HepG2 (cell line): ENCODE results near the gene HOMEZ. TPM values are rescaled to one million over a fixed set of nuclear protein-coding genes. Genes with fewer than 3 reads are reported as not detected.

Source experiments
- ARID5B ChIP-seq: IDR thresholded peaks from 2 replicates; pipeline ENCODE4 v1.4.0; 2020; ENCODE audit warnings: mild to moderate bottlenecking, missing genetic modification reagents
- ATF7-NPFF ChIP-seq: sonication (generic); formaldehyde crosslinking; IDR thresholded peaks from 2 replicates; pipeline ENCODE4 v1.8.1; 2023; ENCODE audit warnings: mild to moderate bottlenecking, low read depth, missing genetic modification reagents, moderate library complexity
- CBFB ChIP-seq: sonication (generic); formaldehyde crosslinking; IDR thresholded peaks from 2 replicates; pipeline ENCODE4 v1.4.0; 2020; ENCODE audit warnings: missing genetic modification reagents
- GTF2F1 ChIP-seq: fragments of 150-350 bp; IDR thresholded peaks from 2 replicates; pipeline ENCODE4 v1.6.1; 2014; ENCODE audit warnings: low read length
- HNRNPUL1 ChIP-seq: fragments of 200-400 bp; formaldehyde crosslinking; IDR thresholded peaks from 2 replicates; pipeline ENCODE4 v1.6.1; 2017; ENCODE audit warnings: low read depth, mild to moderate bottlenecking, low read length, moderate library complexity
- NFAT5 ChIP-seq: sonication (generic); formaldehyde crosslinking; IDR thresholded peaks from 2 replicates; pipeline ENCODE4 v1.4.0; 2020; ENCODE audit warnings: missing genetic modification reagents
- PRMT3 ChIP-seq: sonication (generic); formaldehyde crosslinking; IDR thresholded peaks from 2 replicates; pipeline ENCODE4 v1.8.1; 2022; ENCODE audit warnings: low read depth, mild to moderate bottlenecking, moderate library complexity, missing genetic modification reagents, borderline replicate concordance
- RARG ChIP-seq: sonication (generic); formaldehyde crosslinking; IDR thresholded peaks from 2 replicates; pipeline ENCODE4 v1.4.0; 2020; ENCODE audit warnings: low read depth, mild to moderate bottlenecking, missing genetic modification reagents
- RFX5 ChIP-seq: IDR thresholded peaks from 2 replicates; pipeline ENCODE4 v1.6.1; 2011; ENCODE audit warnings: low read depth, low read length, improper control_type of control experiment
- STAT5B ChIP-seq: sonication (generic); formaldehyde crosslinking; IDR thresholded peaks from 2 replicates; pipeline ENCODE4 v1.4.0; 2020; ENCODE audit warnings: missing genetic modification reagents
- THAP9 ChIP-seq: sonication (generic); formaldehyde crosslinking; IDR thresholded peaks from 2 replicates; pipeline ENCODE4; 2020; ENCODE audit warnings: missing genetic modification reagents, mild to moderate bottlenecking, borderline replicate concordance
- ZFX ChIP-seq: sonication (generic); formaldehyde crosslinking; IDR thresholded peaks from 2 replicates; pipeline ENCODE4 v1.4.0; 2020; ENCODE audit warnings: mild to moderate bottlenecking, low read depth, missing genetic modification reagents, moderate library complexity
- ZNF251 ChIP-seq: sonication (generic); formaldehyde crosslinking; IDR thresholded peaks from 2 replicates; pipeline ENCODE4 v1.9.0; 2021; ENCODE audit warnings: mild to moderate bottlenecking, missing genetic modification reagents
- ZNF264 ChIP-seq: sonication (generic); formaldehyde crosslinking; IDR thresholded peaks from 2 replicates; pipeline ENCODE4 v1.4.0; 2020; ENCODE audit warnings: missing genetic modification reagents
- ZNF431 ChIP-seq: sonication (generic); formaldehyde crosslinking; IDR thresholded peaks from 2 replicates; pipeline ENCODE4 v1.9.0; 2022; ENCODE audit warnings: missing genetic modification reagents, low read depth, mild to moderate bottlenecking, borderline replicate concordance
- ZNF644 ChIP-seq: IDR thresholded peaks from 2 replicates; pipeline ENCODE4 v1.6.1; 2016; ENCODE audit warnings: low read depth
- ZSCAN9 ChIP-seq: IDR thresholded peaks from 2 replicates; pipeline ENCODE4 v1.6.1; 2016; ENCODE audit warnings: borderline replicate concordance
- polyA plus RNA-seq, 8 experiments: library from polyadenylated mRNA; depleted of rRNA in 3 of 8; stranded (reverse) in 7 of 8; unstranded in 1 of 8; fragments of >200 nt; fragmentation: Illumina TruSeq in 4 of 8; extraction: Trizol in 4 of 8; gene quantifications; 2 replicates each; pipeline versions ENCODE4 v1.2.1 to v1.2.3, GENCODE V29; 2011 to 2016; ENCODE audit warnings: low read depth in 4 of 8, missing spikeins in 1 of 8, mixed read lengths in 1 of 8; ENCODE audit not compliant: insufficient read depth in 1 of 8
- total RNA-seq, 5 experiments: library from RNA; depleted of rRNA; stranded (reverse); fragments of >200 nt; fragmentation: Illumina TruSeq; extraction: Trizol; gene quantifications; 2 replicates each; pipeline ENCODE4 v1.2.3, GENCODE V29; 2016; ENCODE audit warnings: low read depth in 1 of 5

Gene HOMEZ
- total and polyA plus RNA-seq, 2 of the 13 experiments (the other 11 are each of a cell fraction or from before 2014, with no cell fraction given) = 14.5 to 31.8 TPM

DNA sequence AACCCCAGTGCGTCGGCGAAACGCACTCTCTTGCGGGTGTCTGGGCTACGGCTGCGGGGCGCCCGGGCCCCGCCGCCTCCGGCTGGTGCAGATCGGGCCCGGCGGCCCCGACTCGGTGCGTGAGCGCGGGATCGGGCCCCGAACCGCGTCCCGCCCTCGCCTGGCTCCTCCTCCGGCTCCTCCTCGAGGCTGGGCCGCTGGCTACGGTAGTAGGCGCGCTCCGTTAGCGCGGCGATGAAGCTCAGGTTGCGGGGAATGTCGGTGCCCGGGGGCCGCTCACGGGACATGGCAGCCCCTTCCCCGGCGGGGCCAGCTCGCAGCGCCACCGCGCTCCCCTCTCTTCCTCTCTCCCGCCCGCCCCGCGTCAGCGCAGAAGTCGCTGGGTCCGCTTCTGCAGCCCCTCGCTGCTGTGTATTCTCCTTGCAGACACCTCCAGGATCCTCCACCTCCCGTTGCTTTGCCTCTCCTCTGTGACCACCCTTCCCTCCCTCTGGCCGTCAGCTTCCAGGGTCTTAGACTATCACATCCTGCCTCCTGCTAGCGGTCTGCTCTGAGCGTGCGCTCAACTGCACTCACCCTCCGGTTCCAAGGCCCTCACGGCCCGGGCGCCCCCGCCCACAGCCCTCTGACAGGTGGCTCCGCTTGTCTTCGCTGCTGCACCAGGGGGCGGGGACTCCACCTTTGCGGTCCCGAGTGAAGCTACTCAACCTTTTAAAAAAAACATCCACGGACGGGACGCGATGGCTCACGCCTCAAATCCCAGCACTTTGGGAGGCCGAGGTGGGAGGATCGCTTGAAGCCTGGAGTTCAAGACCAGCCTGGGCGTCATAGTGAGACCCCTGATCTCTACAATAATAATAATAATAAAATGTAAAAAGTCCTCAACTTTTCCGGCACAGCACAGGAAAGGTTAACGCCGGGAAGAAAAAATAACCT lies 16.6 kb upstream of the HOMEZ start, which contains the start of gene PPP1R3E (continued):
- TF ChIP-seq GTF2F1 (no peak; the same call in 1 of the 2 replicates), ZNF431 (CRISPR knock-in tag) (no peak), ZNF251 (CRISPR knock-in tag) (no peak; the same call in 1 of the 2 replicates), HNRNPUL1 (no peak), RARG (CRISPR knock-in tag) (no peak), THAP9 (peak; percentile 55), STAT5B (CRISPR knock-in tag) (peak; percentile 94), ZNF264 (CRISPR knock-in tag) (peak; percentile 50; the same call in 1 of the 2 replicates), ZSCAN9 (CRISPR knock-in tag) (peak; percentile 30; the same call in 1 of the 2 replicates), PRMT3 (CRISPR knock-in tag) (no peak), ZFX (CRISPR knock-in tag) (peak; percentile 86), ARID5B (CRISPR knock-in tag) (peak; percentile 49; the same call in 1 of the 2 replicates), CBFB (peak; percentile 45; the same call in 1 of the 2 replicates), ZNF644 (CRISPR knock-in tag) (no peak), RFX5 (no peak), NFAT5 (CRISPR knock-in tag) (peak; percentile 21; the same call in 1 of the 2 replicates), ATF7-NPFF (CRISPR knock-in tag) (peak; percentile 89; the same call in 1 of the 2 replicates)
